ENCODE measurements around the gene ASPRV1. TPM values are rescaled to one million over a fixed set of nuclear protein-coding genes. Genes with fewer than 3 reads are reported as not detected.

ASPRV1 gene
- total and polyA plus RNA-seq, 11 donors = 0.28 to 1.4 (median 0.58) TPM; not detected in 1

DNA sequence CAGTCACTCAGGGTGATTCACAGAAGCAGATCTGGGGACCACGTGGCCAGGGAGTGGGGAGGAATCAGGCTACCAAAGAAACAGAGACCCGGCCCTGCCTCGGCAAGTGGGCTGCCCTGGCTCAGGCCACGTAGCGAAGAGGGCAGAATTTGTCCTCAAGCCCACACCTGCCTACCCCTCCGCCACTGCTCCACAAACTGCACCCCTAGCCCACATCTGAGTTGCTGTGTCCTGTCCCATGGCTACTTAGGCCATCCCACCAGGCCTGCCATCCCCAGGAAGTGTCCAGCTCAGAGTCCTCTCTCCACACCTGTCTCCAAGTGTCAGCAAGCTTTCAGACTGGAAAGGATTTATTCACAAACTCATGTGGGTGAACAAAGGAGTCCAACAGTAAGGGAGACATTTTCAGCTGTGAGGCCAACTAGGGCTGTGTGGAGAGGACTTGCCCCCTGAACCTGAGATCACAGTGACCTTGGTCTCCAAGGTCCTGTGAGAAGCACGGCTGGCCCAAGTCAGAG is 31.7 kb upstream of the ASPRV1 start:
- Histone ChIP-seq H3K4me1 (peaks cover 0 to 7% (median 0%) of the 10 kb centered on the region in 12 donors), H3K27me3 (no peaks in the 10 kb centered on the region), H3K9me3 (no peaks in the 10 kb centered on the region), H3K27ac (no peak overlapping the region), H3K4me3 (no peak overlapping the region), H3K36me3 (peaks cover 0 to 38% (median 15%) of the 10 kb centered on the region in 9 donors)
- TF ChIP-seq, protein P1, sequence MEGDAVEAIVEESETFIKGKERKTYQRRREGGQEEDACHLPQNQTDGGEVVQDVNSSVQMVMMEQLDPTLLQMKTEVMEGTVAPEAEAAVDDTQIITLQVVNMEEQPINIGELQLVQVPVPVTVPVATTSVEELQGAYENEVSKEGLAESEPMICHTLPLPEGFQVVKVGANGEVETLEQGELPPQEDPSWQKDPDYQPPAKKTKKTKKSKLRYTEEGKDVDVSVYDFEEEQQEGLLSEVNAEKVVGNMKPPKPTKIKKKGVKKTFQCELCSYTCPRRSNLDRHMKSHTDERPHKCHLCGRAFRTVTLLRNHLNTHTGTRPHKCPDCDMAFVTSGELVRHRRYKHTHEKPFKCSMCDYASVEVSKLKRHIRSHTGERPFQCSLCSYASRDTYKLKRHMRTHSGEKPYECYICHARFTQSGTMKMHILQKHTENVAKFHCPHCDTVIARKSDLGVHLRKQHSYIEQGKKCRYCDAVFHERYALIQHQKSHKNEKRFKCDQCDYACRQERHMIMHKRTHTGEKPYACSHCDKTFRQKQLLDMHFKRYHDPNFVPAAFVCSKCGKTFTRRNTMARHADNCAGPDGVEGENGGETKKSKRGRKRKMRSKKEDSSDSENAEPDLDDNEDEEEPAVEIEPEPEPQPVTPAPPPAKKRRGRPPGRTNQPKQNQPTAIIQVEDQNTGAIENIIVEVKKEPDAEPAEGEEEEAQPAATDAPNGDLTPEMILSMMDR (IDR thresholded peaks at IDR 0.05) = no peak
- TF ChIP-seq POLR2A (IDR thresholded peaks at IDR 0.05) = no peak
- intact Hi-C loops (cut with DNase I) = no loop called here
- no peak for DNase-seq
- ATAC-seq = no peak
- 90 to 93% (median 92%) methylated on average over 7 of the region's 7 CpGs for WGBS, 4 donors

DNA sequence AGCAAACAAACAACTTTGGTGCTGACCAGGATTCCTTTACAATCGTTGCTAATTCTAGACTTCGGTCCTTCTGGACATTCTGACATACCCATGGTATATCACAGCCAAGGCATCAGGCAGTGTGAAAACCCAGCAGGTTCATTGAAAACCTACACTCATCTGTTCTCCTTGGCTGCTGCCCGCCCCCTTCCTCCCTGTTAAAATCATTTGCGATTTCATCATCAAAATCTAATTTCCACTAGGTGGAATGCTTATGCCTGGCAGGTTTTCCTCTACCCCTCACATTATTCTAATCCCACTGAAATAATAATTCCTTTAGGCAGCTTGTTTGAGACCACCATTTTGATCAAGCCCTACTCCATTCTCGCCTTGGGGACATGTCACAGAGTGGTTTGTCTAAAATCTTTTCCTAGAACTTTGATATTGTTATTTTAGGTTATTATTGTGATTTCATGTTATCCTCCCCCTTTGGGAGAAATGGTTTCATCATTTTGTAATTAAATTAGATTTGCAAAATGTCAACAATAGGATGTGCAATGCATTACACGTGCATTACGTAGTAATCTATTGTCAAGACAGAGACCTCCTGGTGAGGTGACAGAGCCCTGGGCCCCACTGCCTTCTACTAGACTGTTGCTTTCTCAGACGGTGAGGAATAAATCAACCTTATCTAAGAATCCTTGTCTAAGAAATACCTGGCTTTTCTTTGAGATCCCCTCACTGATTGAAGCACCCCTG is 31.0 kb upstream of the ASPRV1 start:
- no peaks in the 10 kb centered on the region for H3K27me3 ChIP-seq
- intact Hi-C loops (cut with DNase I) = no loop called here
- 87 to 93% (median 92%) methylated on average over 8 of the region's 8 CpGs for WGBS, 4 donors
- no peaks in the 10 kb centered on the region for H3K9me3 ChIP-seq
- ATAC-seq (no peak), DNase-seq (no peak)
- H3K36me3 ChIP-seq = peaks cover 0 to 38% (median 15%) of the 10 kb centered on the region in 9 donors
- H3K4me1 ChIP-seq = peaks cover 0 to 6% (median 0%) of the 10 kb centered on the region in 12 donors
- H3K4me3 ChIP-seq = no peak overlapping the region
- TF ChIP-seq, protein P1 (IDR thresholded peaks at IDR 0.05) = no peak
- no peak for TF ChIP-seq POLR2A (IDR thresholded peaks at IDR 0.05)
- peak overlapping the region in 1 of 12 donors; percentile 7 for H3K27ac ChIP-seq

DNA sequence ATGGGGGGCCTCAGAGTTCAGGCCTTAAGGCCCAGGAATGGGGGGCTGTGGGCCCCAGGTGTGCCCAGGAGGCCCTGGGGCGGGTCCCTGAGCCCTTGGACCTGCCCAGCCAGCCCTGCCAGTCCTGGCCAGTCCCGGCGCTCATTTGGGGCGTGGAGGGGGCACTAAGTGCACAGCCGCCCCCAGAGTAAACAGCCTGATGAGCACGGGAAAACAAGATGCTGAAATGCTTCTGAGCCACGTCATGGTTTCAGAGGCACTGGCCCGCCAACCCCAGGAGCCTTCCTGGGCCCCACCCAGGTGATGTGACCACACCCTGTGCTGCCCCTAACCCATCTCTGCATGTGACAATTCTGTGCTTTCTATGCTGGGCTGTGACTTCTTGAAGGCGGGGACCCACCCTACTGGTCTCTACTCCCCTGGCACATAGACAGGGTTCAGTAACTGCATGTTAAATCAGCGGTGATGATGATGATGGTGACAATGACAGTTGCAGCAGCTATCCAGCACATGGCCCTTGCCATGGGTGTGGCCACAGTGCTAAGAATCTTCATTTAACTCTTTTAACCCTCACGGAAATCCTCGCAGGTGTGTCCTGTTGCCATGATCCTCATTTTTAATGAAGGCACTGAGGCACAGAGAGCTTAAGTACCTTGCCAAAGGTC is 28.1 kb upstream of the ASPRV1 start:
- intact Hi-C loops (cut with DNase I) = no loop called here
- H3K27ac ChIP-seq = no peak overlapping the region
- DNase-seq = no peak
- 93 to 96% (median 95%) methylated on average over 11 to 12 of the region's 12 CpGs for WGBS, 4 donors
- TF ChIP-seq, protein P1 (IDR thresholded peaks at IDR 0.05) = no peak
- TF ChIP-seq POLR2A (IDR thresholded peaks at IDR 0.05) = no peak
- peaks cover 0 to 18% (median 11%) of the 10 kb centered on the region in 9 donors for H3K36me3 ChIP-seq
- no peaks in the 10 kb centered on the region for H3K27me3 ChIP-seq
- H3K4me3 ChIP-seq = no peak overlapping the region
- H3K4me1 ChIP-seq = peaks cover 0 to 14% (median 0%) of the 10 kb centered on the region in 12 donors
- no peak for ATAC-seq
- no peaks in the 10 kb centered on the region for H3K9me3 ChIP-seq

DNA sequence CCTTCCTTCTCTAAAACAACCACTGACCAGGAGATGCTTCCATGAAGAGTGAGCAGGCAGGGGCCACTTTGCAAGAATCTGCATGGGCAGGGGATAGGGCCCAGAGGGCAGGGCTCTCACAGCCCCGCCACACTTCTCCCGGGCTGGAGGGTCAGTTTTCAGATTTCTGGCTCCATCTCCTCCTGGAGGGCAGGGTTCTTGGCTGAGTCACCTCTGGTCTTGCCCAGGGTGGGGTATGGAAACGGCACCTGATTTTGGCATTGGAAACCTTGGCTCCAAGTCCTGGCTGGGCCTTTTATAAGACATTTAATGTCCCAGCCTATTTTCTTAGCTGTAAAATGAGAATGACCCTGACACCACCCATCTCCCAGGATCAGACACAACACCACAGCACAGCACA is 27.6 kb upstream of the ASPRV1 start:
- Histone ChIP-seq H3K9me3 (no peaks in the 10 kb centered on the region), H3K36me3 (peaks cover 0 to 12% (median 7%) of the 10 kb centered on the region in 9 donors), H3K4me3 (no peak overlapping the region), H3K27me3 (no peaks in the 10 kb centered on the region), H3K4me1 (peaks cover 0 to 14% (median 0%) of the 10 kb centered on the region in 12 donors), H3K27ac (no peak overlapping the region)
- TF ChIP-seq, protein P1 (IDR thresholded peaks at IDR 0.05) = no peak
- no peak for ATAC-seq
- WGBS, 4 donors = 67 to 80% (median 72%) methylated on average over 3 of the region's 3 CpGs
- no peak for DNase-seq
- intact Hi-C loops (cut with DNase I) = no loop called here
